Measurements from ENCODE around the gene ANKRD34A.

ANKRD34A gene

DNA sequence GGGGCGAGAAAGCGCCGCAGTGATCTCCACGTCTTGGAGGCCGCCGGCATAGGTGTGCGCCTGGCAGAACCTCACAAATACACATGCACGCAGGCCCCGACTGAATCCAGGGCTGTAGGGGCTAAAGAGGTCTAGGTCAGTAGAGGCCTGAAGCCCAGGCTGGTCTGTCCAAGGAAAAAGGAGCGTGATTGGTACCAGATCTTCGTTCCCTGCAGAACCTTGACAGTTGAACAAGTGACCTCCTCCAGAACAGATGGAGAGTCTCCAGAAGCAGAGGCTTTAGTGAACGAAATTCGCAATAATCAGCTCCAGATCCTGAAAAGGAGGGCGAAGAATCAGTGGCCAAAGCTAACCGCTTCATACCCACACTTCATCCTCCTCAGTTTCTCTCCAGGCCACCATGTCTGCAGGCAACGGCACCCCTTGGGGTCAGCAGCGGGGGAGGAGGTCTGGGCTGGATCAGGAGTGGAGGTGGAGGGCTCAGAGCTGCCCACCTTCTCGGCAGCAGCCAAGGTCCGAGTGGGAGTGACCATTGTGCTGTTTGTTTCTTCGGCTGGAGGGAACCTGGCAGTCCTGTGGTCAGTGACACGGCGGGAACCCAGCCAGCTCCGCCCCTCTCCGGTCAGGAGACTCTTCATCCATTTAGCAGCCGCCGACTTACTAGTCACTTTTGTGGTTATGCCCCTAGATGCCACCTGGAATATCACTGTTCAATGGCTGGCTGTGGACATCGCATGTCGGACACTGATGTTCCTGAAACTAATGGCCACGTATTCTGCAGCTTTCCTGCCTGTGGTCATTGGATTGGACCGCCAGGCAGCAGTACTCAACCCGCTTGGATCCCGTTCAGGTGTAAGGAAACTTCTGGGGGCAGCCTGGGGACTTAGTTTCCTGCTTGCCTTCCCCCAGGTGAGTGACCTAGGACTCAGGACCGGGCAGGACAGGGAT is 45.1 kb downstream of the ANKRD34A start:
- DNase-seq = peak; percentile 39
- in situ Hi-C loops (cut with MboI; ENCODE audit: low pct_unique_long_range_greater_than_20kb, low sequenced_read_pairs) = no loop called here

DNA sequence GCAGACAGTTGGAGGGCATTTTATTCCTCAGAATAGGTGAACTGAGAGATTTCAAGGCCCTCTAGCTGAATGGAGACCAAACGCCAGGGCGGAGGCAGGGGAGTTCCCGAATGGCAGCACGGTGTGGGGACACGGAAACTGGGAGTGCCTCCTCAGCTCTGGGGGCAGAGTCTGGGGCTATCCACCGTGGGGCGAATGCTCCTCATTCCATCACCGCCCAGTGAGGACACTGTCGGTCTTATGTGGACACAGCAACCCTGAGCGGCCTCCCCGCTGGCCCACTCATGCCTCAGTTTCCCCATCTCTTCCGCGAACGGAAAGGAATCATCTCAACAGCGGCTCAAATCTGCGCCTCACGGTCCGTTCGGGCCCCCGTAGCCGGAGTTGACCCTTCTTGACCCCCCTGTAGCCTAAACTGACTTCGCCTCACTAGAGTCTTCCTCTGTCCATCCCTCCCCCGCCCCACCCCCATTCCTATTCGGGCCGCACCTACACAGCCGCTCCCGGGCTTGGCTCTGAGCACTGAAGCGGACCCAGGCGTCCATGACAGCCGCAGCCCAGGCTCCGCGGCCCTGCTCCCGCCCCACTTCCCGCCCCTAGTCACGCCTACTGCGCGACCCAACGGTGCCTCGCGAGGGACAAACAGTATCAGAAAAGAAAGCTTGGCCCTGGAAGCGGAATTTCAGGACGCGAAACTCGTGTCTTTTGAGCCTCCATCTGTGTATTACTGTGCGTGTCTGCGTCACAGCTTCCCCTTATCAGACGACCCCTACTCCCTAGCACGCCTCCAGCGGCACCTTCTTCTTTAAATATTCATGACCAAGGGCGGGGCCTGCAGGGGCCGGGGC is 46.0 kb downstream of the ANKRD34A start, which contains the start of gene PEX11B:
TSS of gene PEX11B (minus strand) at position 574 of the 848 bp plus-strand sequence. CDS start at position 545, 29 bp downstream.
- DNase-seq = peak; percentile 96
- in situ Hi-C loops (cut with MboI; ENCODE audit: low pct_unique_long_range_greater_than_20kb, low sequenced_read_pairs) = no loop called here

DNA sequence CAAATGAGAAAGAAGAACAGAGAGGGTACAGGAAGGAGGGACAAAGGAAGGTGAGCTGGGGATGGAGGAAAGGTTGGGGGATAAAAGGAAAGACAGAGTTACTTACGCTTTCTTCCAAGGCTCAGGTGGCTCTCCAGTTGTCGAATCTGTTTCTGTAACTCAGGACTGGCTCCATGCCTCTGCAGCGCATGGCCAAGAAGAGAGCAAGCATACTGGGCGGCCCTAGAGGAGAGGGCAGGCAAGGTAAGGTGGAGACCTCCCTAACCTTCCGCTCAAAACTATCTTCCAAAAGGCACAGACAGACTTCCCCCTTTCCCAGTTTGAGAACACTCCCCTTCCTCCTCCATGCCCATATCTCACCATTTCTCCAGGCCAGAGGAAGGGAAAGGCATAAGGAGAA is 46.8 kb downstream of the ANKRD34A start:
- DNase-seq = no peak
- in situ Hi-C loops (cut with MboI; ENCODE audit: low pct_unique_long_range_greater_than_20kb, low sequenced_read_pairs) = no loop called here

DNA sequence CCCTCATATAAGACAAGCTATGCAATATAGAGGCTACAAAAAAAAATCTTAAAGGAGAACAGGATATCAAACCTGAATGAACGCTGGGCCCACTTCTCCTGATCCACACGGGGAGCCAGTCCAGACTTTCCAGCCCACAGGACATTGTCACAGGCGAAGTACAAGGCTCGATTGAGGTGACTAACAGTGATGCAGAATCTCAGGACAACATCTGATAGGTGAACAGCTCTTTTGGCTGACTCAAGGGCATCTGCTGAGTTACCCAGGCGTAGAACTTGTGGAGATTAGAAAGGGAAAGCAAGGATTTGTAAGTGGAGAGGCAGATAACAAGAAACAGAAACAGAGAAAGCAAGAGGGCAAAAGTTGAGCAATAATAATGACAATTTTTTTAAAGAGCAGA is 47.6 kb downstream of the ANKRD34A start:
- DNase-seq = no peak
- in situ Hi-C loops (cut with MboI; ENCODE audit: low pct_unique_long_range_greater_than_20kb, low sequenced_read_pairs) = no loop called here

DNA sequence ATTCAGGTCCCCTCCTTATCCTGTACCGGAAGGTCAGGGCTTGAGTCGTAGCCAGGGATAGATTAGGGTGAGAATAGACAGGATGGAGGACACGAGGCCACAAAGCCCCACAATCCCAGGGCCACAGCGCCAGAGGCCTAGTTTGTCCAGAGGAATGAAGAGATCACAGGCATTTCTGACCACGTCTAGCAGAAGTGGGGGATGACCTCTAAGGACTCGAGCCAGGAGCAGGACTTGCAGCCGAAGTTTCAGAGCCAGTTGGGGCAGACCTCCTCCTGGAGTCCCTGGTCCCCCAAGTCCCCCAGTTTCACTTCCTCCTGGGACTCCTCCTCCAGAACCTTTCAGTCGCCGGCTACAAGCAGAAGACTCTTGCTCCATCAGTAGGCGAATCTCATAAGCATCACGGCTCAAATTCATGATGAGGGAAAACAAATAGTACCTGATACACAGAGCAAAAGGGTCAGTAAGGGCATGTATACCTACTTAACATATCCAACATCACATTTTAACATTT is 52.2 kb downstream of the ANKRD34A start:
- DNase-seq = no peak
- in situ Hi-C loops (cut with MboI; ENCODE audit: low pct_unique_long_range_greater_than_20kb, low sequenced_read_pairs) = no loop called here
